PC-9 (cell line): ENCODE results near the gene GPR141. TPM values are rescaled to one million over a fixed set of nuclear protein-coding genes. Genes with fewer than 3 reads are reported as not detected.

Experiments used
- BruUV-seq: library from RNA; stranded (reverse); fragments of 400-500 nt; replicated peaks from 2 replicates; lab custom pipeline; 2021; lab: Mats Ljungman, UMichigan
- CTCF ChIA-PET: fragments of 300-600 bp; sonication (Branson Sonifier 250); formaldehyde crosslinking; loops from one replicate; lab custom pipeline; 2022; ENCODE audit warnings: antibody characterized with exemption; lab: Charles Lee
- POLR2A ChIA-PET: fragments of 300-600 bp; sonication (Branson Sonifier 250); formaldehyde crosslinking; loops from one replicate; lab custom pipeline; 2022; ENCODE audit warnings: antibody characterized with exemption; ENCODE audit not compliant: unreplicated experiment; lab: Charles Lee
- DNase-seq, 2 experiments: peaks; one replicate each; pipeline versions ENCODE4 v3.0.0 to v3.0.0-alpha.2; 2015 to 2022; ENCODE audit warnings: mixed read lengths in 1 of 2
- H2AFZ ChIP-seq: fragments of 200-600 bp; sonication (generic); 2 replicates; pipeline ENCODE4 v1.8.1; 2017; ENCODE audit warnings: antibody characterized with exemption
- H3F3A ChIP-seq: fragments of 200-600 bp; sonication (generic); 2 replicates; pipeline ENCODE4 v1.8.1; 2017; ENCODE audit warnings: antibody characterized with exemption, mild to moderate bottlenecking, low read depth; ENCODE audit not compliant: insufficient read depth
- H3K27ac ChIP-seq: fragments of 200-600 bp; sonication (generic); 2 replicates; pipeline ENCODE4 v1.6.1; 2016; ENCODE audit warnings: mixed run types
- H3K27me3 ChIP-seq: fragments of 200-600 bp; sonication (generic); 2 replicates; pipeline ENCODE4 v1.6.1; 2016; ENCODE audit warnings: low read depth, mixed run types; ENCODE audit not compliant: insufficient read depth
- H3K36me3 ChIP-seq: fragments of 200-600 bp; sonication (generic); 2 replicates; pipeline ENCODE4 v1.6.1; 2016; ENCODE audit warnings: low read depth, mixed run types
- H3K4me1 ChIP-seq: fragments of 200-600 bp; sonication (generic); replicated peaks from 2 replicates; pipeline ENCODE4 v1.6.1; 2016; ENCODE audit warnings: mixed run types; ENCODE audit not compliant: insufficient read depth
- H3K4me2 ChIP-seq: fragments of 200-600 bp; sonication (generic); 2 replicates; pipeline ENCODE4 v1.6.1; 2017; ENCODE audit warnings: mixed run types
- H3K4me3 ChIP-seq: fragments of 200-600 bp; sonication (generic); 2 replicates; pipeline ENCODE4 v1.6.1; 2016; ENCODE audit warnings: mixed run types
- H3K79me2 ChIP-seq: fragments of 200-600 bp; sonication (generic); 2 replicates; pipeline ENCODE4 v1.6.1; 2017; ENCODE audit warnings: low read depth, mixed run types
- H3K9me2 ChIP-seq: fragments of 200-600 bp; sonication (generic); 2 replicates; pipeline ENCODE4 v1.8.1; 2017; ENCODE audit warnings: mild to moderate bottlenecking; ENCODE audit not compliant: insufficient read depth
- H3K9me3 ChIP-seq: fragments of 200-600 bp; sonication (generic); 2 replicates; pipeline ENCODE4 v1.8.1; 2016; ENCODE audit warnings: low read depth; ENCODE audit not compliant: insufficient read depth
- H4K20me1 ChIP-seq: fragments of 200-600 bp; sonication (generic); 2 replicates; pipeline ENCODE4 v1.8.1; 2017; ENCODE audit not compliant: insufficient read depth
- CTCF ChIP-seq: fragments of 200-600 bp; sonication (generic); conservative IDR thresholded peaks from 2 replicates; pipeline ENCODE4 v1.6.1; 2017; ENCODE audit warnings: mixed run types, antibody characterized with exemption, mild to moderate bottlenecking, moderate library complexity
- EZH2 ChIP-seq: fragments of 200-600 bp; sonication (generic); IDR thresholded peaks from 2 replicates; pipeline ENCODE4 v1.8.0; 2017; ENCODE audit warnings: antibody characterized with exemption, low read depth
- intact Hi-C: fragments of 100-400 bp; cut with micrococcal nuclease; formaldehyde crosslinking; loops from one replicate; pipeline ENCODE4 v1.10.0; 2022; ENCODE audit not compliant: unreplicated experiment
- total RNA-seq: library from RNA; stranded (reverse); gene quantifications from 2 replicates; pipeline ENCODE4 v1.2.3, GENCODE V29; 2021

Gene GPR141
- total RNA-seq, 1 experiment from 2014 or later: not detected

GRCh38 chr7:37782166-37782565 is 98.6 kb downstream of the GPR141 start:
- Histone ChIP-seq H3F3A (no peaks in the 10 kb centered on the region), H3K36me3 (no peaks in the 10 kb centered on the region), H3K9me3 (no peaks in the 10 kb centered on the region), H3K4me3 (no peak overlapping the region), H3K79me2 (no peaks in the 10 kb centered on the region), H3K27me3 (no peaks in the 10 kb centered on the region), H3K27ac (no peak overlapping the region), H3K4me2 (no peak overlapping the region), H3K4me1 (no peaks in the 10 kb centered on the region), H4K20me1 (no peaks in the 10 kb centered on the region), H3K9me2 (no peaks in the 10 kb centered on the region), H2AFZ (no peak overlapping the region)
- TF ChIP-seq CTCF (no peak), EZH2 (no peak)
- BruUV-seq: no TSS peak
- intact Hi-C loops: no loop called here
- ChIA-PET POLR2A (no interaction called here), CTCF (no interaction called here)
- DNase-seq: no peak

GRCh38 chr7:37784015-37784414 is 100.4 kb downstream of the GPR141 start:
- no peaks in the 10 kb centered on the region for H3F3A ChIP-seq
- H3K4me1 ChIP-seq: no peaks in the 10 kb centered on the region
- POLR2A ChIA-PET: no interaction called here
- no peaks in the 10 kb centered on the region for H4K20me1 ChIP-seq
- no peak overlapping the region for H3K4me2 ChIP-seq
- H2AFZ ChIP-seq: no peak overlapping the region
- CTCF ChIA-PET: no interaction called here
- no peak overlapping the region for H3K27ac ChIP-seq
- no peak for DNase-seq
- BruUV-seq: no TSS peak
- H3K9me2 ChIP-seq: no peaks in the 10 kb centered on the region
- intact Hi-C loops: no loop called here
- no peaks in the 10 kb centered on the region for H3K79me2 ChIP-seq
- no peaks in the 10 kb centered on the region for H3K36me3 ChIP-seq
- TF ChIP-seq EZH2 (no peak), CTCF (no peak)
- H3K27me3 ChIP-seq: no peaks in the 10 kb centered on the region
- H3K4me3 ChIP-seq: no peak overlapping the region
- no peaks in the 10 kb centered on the region for H3K9me3 ChIP-seq

- POLR2A ChIA-PET: no interaction called here
These were observed 103.4 kb downstream of the GPR141 start for GRCh38 chr7:37786741-37787569.

More at GRCh38 chr7:37786741-37787569, 103.4 kb downstream of the GPR141 start:
- no peak overlapping the region for H2AFZ ChIP-seq
- no peak overlapping the region for H3K27ac ChIP-seq
- CTCF ChIA-PET: no interaction called here
- no peaks in the 10 kb centered on the region for H4K20me1 ChIP-seq
- DNase-seq: no peak
- no peaks in the 10 kb centered on the region for H3K36me3 ChIP-seq
- no TSS peak for BruUV-seq
- no peaks in the 10 kb centered on the region for H3K27me3 ChIP-seq
- H3F3A ChIP-seq: no peaks in the 10 kb centered on the region
- no peaks in the 10 kb centered on the region for H3K79me2 ChIP-seq
- H3K4me1 ChIP-seq: no peaks in the 10 kb centered on the region
- intact Hi-C loops: no loop called here
- H3K4me3 ChIP-seq: no peak overlapping the region
- TF ChIP-seq EZH2 (no peak), CTCF (no peak)
- H3K4me2 ChIP-seq: no peak overlapping the region
- H3K9me3 ChIP-seq: no peaks in the 10 kb centered on the region
- H3K9me2 ChIP-seq: no peaks in the 10 kb centered on the region

Other genes starting within 250 kb of the GPR141 start
- gene ELMO1, start 234.9 kb upstream of the GPR141 start, total RNA-seq: 4.8 and 5.0 TPM in 2 replicates
- gene NME8, start 164.8 kb downstream of the GPR141 start, total RNA-seq: not detected in 2 replicates
- not detected in 2 replicates for gene SFRP4, start 233.1 kb downstream of the GPR141 start, total RNA-seq
- gene EPDR1, start 236.9 kb downstream of the GPR141 start, total RNA-seq: 3.3 and 5.4 TPM in 2 replicates